GM23338 (cell line): ENCODE results near the gene ZNF592. TPM values are rescaled to one million over a fixed set of nuclear protein-coding genes. Genes with fewer than 3 reads are reported as not detected.

Experiments
- ATAC-seq: fragments of 200-7000 bp; cut with Tn5 transposase; 3 replicates; pipeline ENCODE4 v1.9.1; 2020
- DNase-seq: peaks from one replicate; pipeline ENCODE4 v3.0.0-alpha.2; 2015; ENCODE audit warnings: low spot score
- H2AFZ ChIP-seq: fragments of 200-600 bp; sonication (generic); 2 replicates; pipeline ENCODE4 v1.8.0; 2016; ENCODE audit warnings: antibody characterized with exemption, mild to moderate bottlenecking, moderate library complexity
- H3F3A ChIP-seq: fragments of 200-600 bp; sonication (generic); replicated peaks from 2 replicates; pipeline ENCODE4 v1.8.0; 2017; ENCODE audit warnings: antibody characterized with exemption, mixed run types, low read depth
- H3K27ac ChIP-seq: fragments of 200-600 bp; sonication (generic); 2 replicates; pipeline ENCODE4 v1.6.1; 2016; ENCODE audit warnings: low read depth
- H3K27me3 ChIP-seq: fragments of 200-600 bp; sonication (generic); 2 replicates; pipeline ENCODE4 v1.8.0; 2016; ENCODE audit warnings: mild to moderate bottlenecking, mixed run types, moderate library complexity; ENCODE audit not compliant: insufficient read depth
- H3K36me3 ChIP-seq: fragments of 200-600 bp; sonication (generic); 2 replicates; pipeline ENCODE4 v1.8.0; 2016; ENCODE audit warnings: mild to moderate bottlenecking; ENCODE audit not compliant: insufficient read depth
- H3K4me1 ChIP-seq: fragments of 200-600 bp; sonication (generic); 2 replicates; pipeline ENCODE4 v1.8.0; 2016; ENCODE audit warnings: mild to moderate bottlenecking, moderate library complexity; ENCODE audit not compliant: insufficient read depth
- H3K4me2 ChIP-seq: fragments of 200-600 bp; sonication (generic); 2 replicates; pipeline ENCODE4 v1.7.1; 2017; ENCODE audit warnings: mixed run types
- H3K4me3 ChIP-seq: fragments of 200-600 bp; sonication (generic); 2 replicates; pipeline ENCODE4 v1.6.1; 2016; ENCODE audit warnings: mixed run types
- H3K79me2 ChIP-seq: fragments of 200-600 bp; sonication (generic); replicated peaks from 2 replicates; pipeline ENCODE4 v1.8.0; 2017; ENCODE audit warnings: mild to moderate bottlenecking; ENCODE audit not compliant: insufficient read depth
- H3K9me2 ChIP-seq: fragments of 200-600 bp; sonication (generic); 2 replicates; pipeline ENCODE4 v1.8.0; 2017; ENCODE audit not compliant: insufficient read depth
- H4K20me1 ChIP-seq: fragments of 200-600 bp; sonication (generic); replicated peaks from 2 replicates; pipeline ENCODE4 v1.8.0; 2017; ENCODE audit warnings: mild to moderate bottlenecking; ENCODE audit not compliant: insufficient read depth
- H3K27ac Mint-ChIP-seq: 2 replicates; pipeline ENCODE4 v1.8.0; 2020; ENCODE audit warnings: inconsistent platforms, mild to moderate bottlenecking, moderate library complexity, mixed read lengths
- H3K27me3 Mint-ChIP-seq: 3 replicates; pipeline ENCODE4 v1.8.0; 2022; ENCODE audit warnings: low read depth, mild to moderate bottlenecking, moderate library complexity, mixed read lengths, inconsistent platforms; ENCODE audit not compliant: insufficient read depth, poor library complexity
- H3K36me3 Mint-ChIP-seq: 3 replicates; pipeline ENCODE4 v1.8.0; 2021; ENCODE audit warnings: low read depth, mild to moderate bottlenecking, inconsistent platforms, moderate library complexity, mixed read lengths
- H3K4me1 Mint-ChIP-seq: 3 replicates; pipeline ENCODE4 v1.8.0; 2020; ENCODE audit warnings: mild to moderate bottlenecking, inconsistent platforms, mixed read lengths
- H3K4me3 Mint-ChIP-seq: 3 replicates; pipeline ENCODE4 v1.8.0; 2021; ENCODE audit warnings: moderate library complexity, mild to moderate bottlenecking, inconsistent platforms, mixed read lengths
- H3K9me3 Mint-ChIP-seq: 3 replicates; pipeline ENCODE4 v1.8.0; 2020; ENCODE audit warnings: moderate library complexity, mild to moderate bottlenecking, inconsistent platforms, mixed read lengths
- CREB1 ChIP-seq: fragments of 250-450 bp; sonication (Bioruptor Pico); IDR thresholded peaks from 2 replicates; pipeline ENCODE4 v1.5.0; 2020; ENCODE audit warnings: low read depth, mild to moderate bottlenecking, moderate library complexity
- ETS1 ChIP-seq: IDR thresholded peaks from 2 replicates; pipeline ENCODE4 v1.6.1; 2016; ENCODE audit warnings: antibody characterized with exemption
- EZH2 ChIP-seq: fragments of 200-600 bp; sonication (generic); IDR thresholded peaks from one replicate; pipeline ENCODE4 v1.8.0; 2017; ENCODE audit warnings: antibody characterized with exemption, mild to moderate bottlenecking, low read depth; ENCODE audit not compliant: unreplicated experiment
- EZH2phosphoT487 ChIP-seq: fragments of 200-600 bp; sonication (generic); IDR thresholded peaks from one replicate; pipeline ENCODE4 v1.8.1; 2018; ENCODE audit warnings: antibody characterized with exemption; ENCODE audit not compliant: unreplicated experiment
- NANOG ChIP-seq: IDR thresholded peaks from 2 replicates; pipeline ENCODE4 v1.6.1; 2016; ENCODE audit warnings: antibody characterized with exemption, borderline replicate concordance
- POLR2AphosphoS5 ChIP-seq: IDR thresholded peaks from 2 replicates; pipeline ENCODE4 v1.6.1; 2016; ENCODE audit warnings: antibody characterized with exemption, low read depth
- REST ChIP-seq: IDR thresholded peaks from one replicate; pipeline ENCODE4 v1.6.1; 2018; ENCODE audit warnings: antibody characterized with exemption; ENCODE audit not compliant: unreplicated experiment
- STAT1 ChIP-seq: IDR thresholded peaks from one replicate; pipeline ENCODE4 v1.6.1; 2016; ENCODE audit warnings: antibody characterized with exemption; ENCODE audit not compliant: unreplicated experiment
- ZNF114 ChIP-seq: fragments of 250-450 bp; sonication (Bioruptor Pico); IDR thresholded peaks from 2 replicates; pipeline ENCODE4 v1.5.0; 2020; ENCODE audit warnings: mild to moderate bottlenecking, moderate library complexity
- ZNF462 ChIP-seq: fragments of 250-450 bp; sonication (Bioruptor Pico); IDR thresholded peaks from 2 replicates; pipeline ENCODE4 v1.5.0; 2020; ENCODE audit warnings: mild to moderate bottlenecking, moderate library complexity
- polyA plus RNA-seq: library from polyadenylated mRNA; unstranded; fragments of >200 nt; fragmentation: Nextera tagmentation; extraction: Ambion mirVana; gene quantifications from 2 replicates; pipeline ENCODE4 v1.2.1, GENCODE V29; 2016
- total RNA-seq: library from RNA; depleted of rRNA; stranded (reverse); fragments of >200 nt; shearing (Covaris generic); gene quantifications from 2 replicates; pipeline ENCODE4 v1.2.3, GENCODE V29; 2014

Gene ZNF592
- total and polyA plus RNA-seq, 2 experiments from 2014 or later = 4.4 to 21.4 TPM

- Histone ChIP-seq H3K4me3 (no peak overlapping the region), H4K20me1 (no peaks in the 10 kb centered on the region), H3F3A (no peaks in the 10 kb centered on the region), H3K9me2 (no peaks in the 10 kb centered on the region), H2AFZ (no peak overlapping the region), H3K27me3 (no peaks in the 10 kb centered on the region), H3K4me2 (no peak overlapping the region), H3K4me1 (no peaks in the 10 kb centered on the region), H3K79me2 (no peaks in the 10 kb centered on the region), H3K27ac (no peak overlapping the region), H3K36me3 (no peaks in the 10 kb centered on the region)
- Mint-ChIP-seq H3K36me3 (no peaks in the 10 kb centered on the region; the same call in 2 of the 3 replicates), H3K4me1 (peaks cover 6% of the 10 kb centered on the region), H3K9me3 (no peaks in the 10 kb centered on the region), H3K27me3 (peaks cover 7% of the 10 kb centered on the region), H3K27ac (no peak overlapping the region), H3K4me3 (no peak overlapping the region)
- ATAC-seq (no peak), DNase-seq (no peak)
- TF ChIP-seq EZH2 (no peak), NANOG (no peak), ETS1 (no peak), POLR2AphosphoS5 (no peak), ZNF114 (CRISPR knock-in tag) (no peak)
These were observed 88.5 kb downstream of the ZNF592 start for GRCh38 chr15:84836844-84837243.

- peaks cover 3% of the 10 kb centered on the region; the same call in 1 of the 2 replicates for H4K20me1 ChIP-seq
- no peak overlapping the region for H3K4me3 ChIP-seq
- H3K79me2 ChIP-seq = no peaks in the 10 kb centered on the region
- H3K27ac ChIP-seq = no peak overlapping the region
- H2AFZ ChIP-seq = no peak overlapping the region
- Mint-ChIP-seq H3K4me1 (peaks cover 6% of the 10 kb centered on the region), H3K9me3 (no peaks in the 10 kb centered on the region), H3K36me3 (no peaks in the 10 kb centered on the region; the same call in 2 of the 3 replicates), H3K27ac (no peak overlapping the region), H3K4me3 (no peak overlapping the region), H3K27me3 (peaks cover 10% of the 10 kb centered on the region)
- 0 out of 2 replicates have a peak, but pooled peaks cover 4% of the 10 kb centered on the region for H3K9me2 ChIP-seq
- H3F3A ChIP-seq = no peaks in the 10 kb centered on the region
- no peaks in the 10 kb centered on the region for H3K27me3 ChIP-seq
- ATAC-seq (no peak), DNase-seq (no peak)
- no peaks in the 10 kb centered on the region for H3K4me1 ChIP-seq
- no peak overlapping the region for H3K4me2 ChIP-seq
- H3K36me3 ChIP-seq = no peaks in the 10 kb centered on the region
- TF ChIP-seq CREB1 (no peak), ETS1 (no peak), POLR2AphosphoS5 (no peak), ZNF462 (CRISPR knock-in tag) (no peak), EZH2phosphoT487 (no peak), EZH2 (no peak), ZNF114 (CRISPR knock-in tag) (no peak), NANOG (no peak), REST (no peak), STAT1 (no peak)
These were observed 91.3 kb downstream of the ZNF592 start for GRCh38 chr15:84839714-84840113.
